NCI-H524 (cell line): Measurements from ENCODE around the gene EYA3.

Experiments used
- DNase-seq, 2 experiments: peaks; one replicate each; lab custom pipeline; 2025; lab: John Stamatoyannopoulos, UW

Gene EYA3

GRCh38 chr1:27936370-27936769, 152.0 kb downstream of the EYA3 start:
- DNase-seq = no peak

DNA sequence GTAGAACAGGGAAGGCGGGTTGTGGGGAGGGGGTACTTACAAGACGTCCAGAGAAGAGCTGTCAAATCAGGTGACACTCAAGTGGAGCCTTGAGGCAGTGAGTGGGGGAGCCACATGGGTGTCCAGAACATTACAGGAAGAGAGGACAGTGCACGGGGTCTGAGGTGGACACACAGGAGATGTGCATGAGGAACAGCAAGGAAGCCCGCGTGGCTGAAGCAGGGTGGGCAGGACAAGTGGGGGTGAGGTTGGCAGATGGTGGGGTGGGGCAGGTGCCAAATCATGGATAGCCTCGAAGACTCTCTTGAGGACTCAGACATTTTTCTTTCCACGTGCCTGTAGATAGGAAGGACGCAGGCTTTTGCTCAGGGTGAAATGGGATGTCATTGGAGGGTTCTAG, 152.7 kb downstream of the EYA3 start:
- DNase-seq = peak; percentile 51 to 66

DNA sequence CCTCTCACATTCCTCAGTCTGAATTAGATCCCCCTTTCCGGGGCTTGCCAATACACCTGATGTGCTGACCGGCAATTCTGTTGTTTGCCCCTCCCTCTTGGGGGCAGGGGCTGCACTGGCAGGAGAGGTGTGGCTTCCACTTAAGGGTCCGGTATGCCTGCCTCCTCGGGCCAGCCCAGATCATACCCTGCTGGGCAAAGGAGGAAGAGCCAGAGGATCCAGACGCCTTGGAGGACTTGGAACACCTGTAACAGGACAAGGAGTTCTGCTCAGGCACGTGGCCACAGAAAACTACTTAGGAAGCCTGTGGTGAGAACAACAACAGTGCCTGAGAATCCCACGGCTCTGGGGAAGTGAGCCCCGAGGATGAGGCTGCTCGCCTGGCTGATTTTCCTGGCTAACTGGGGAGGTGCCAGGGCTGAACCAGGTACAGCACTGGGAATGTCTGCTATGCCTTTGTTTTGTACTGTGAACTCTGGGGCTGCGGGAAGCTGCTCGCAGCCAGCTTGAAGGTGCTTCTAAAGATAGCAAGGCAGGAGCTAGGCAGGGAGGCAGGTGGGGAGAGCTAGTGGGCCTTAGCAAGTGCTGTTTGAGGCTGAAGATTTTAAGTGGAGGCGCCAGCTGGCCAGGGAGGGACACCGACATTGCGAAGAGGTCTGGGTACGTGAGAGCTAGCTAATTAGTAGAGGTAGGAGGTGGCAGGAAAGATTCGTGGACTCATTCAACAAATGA, 153.4 kb downstream of the EYA3 start, which contains the start of gene SMPDL3B:
Gene SMPDL3B (plus strand): TSS at position 183 of the 732 bp plus-strand sequence. CDS start 184 bp downstream, at position 367.
- peak; percentile 88 to 91 for DNase-seq

DNA sequence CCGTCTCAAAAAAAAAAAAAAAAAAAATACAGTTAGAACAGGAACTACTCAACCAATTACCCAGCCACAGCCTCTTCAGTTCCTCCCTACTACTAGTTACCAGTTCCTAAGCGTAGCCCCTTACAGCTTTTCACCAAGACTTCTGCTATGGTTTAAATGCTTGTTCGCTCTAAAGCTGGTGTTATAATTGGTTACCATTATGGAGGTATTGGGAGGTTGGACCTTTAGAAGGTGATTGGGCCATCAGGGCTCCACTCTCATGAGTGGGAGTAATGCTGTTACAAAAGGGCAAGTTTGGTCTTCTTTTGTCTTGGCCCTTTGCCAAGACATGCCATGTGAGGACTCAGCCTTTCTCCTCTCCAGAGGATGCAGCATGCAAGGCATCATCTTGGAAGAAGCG, 156.7 kb downstream of the EYA3 start:
- no peak for DNase-seq

GRCh38 chr1:27931184-27931583, 157.2 kb downstream of the EYA3 start:
- DNase-seq = no peak

- DNase-seq = no peak
Observed at GRCh38 chr1:27928216-27928954, 160.0 kb downstream of the EYA3 start.

GRCh38 chr1:27922272-27922671, 166.1 kb downstream of the EYA3 start:
- DNase-seq = no peak
